Fibroblast of skin of scalp (primary cell): ENCODE data around the gene RNF11.

Experiments used
- DNase-seq: peaks from one replicate; pipeline ENCODE4 v3.0.0-alpha.2; 2013

The RNF11 gene

DNA sequence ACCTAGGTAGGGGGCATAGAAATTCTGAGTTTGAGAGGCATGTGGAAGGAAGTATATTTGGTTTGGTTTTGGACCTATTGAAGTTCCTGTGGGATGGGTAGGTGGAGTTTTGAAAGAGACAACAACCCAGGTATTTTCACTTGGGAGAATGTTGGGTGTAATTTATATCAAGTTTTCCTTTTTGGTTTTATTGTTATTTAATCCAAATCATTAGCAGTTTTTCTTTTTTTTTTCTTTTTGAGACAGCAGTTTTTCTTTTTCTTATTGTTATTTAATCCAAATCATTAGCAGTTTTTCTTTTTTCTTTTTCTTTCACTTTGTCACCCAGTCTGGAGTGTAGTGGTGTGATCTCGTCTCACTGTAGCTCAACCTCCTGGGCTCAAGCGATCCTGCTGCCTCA, 30.1 kb downstream of the RNF11 start:
- no peak for DNase-seq

DNA sequence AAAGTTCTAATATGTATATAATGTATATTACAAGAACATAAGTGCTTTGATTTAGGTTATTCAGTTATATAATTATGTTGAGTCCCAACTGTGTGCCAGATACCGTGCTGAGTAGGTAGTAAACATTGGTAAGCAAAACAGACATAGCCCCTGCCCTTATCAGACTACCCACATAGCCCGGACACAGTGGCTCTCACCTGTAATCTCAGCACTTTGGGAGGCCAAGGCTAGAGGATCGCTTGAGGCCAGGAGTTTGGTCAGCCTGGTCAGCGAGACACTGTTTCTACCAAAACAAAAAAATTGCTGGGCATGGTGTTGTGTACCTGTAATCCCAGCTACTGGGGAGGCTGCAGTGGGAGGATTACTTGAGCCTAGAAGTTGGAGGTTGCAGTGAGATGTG, 30.7 kb downstream of the RNF11 start:
- no peak for DNase-seq

DNA sequence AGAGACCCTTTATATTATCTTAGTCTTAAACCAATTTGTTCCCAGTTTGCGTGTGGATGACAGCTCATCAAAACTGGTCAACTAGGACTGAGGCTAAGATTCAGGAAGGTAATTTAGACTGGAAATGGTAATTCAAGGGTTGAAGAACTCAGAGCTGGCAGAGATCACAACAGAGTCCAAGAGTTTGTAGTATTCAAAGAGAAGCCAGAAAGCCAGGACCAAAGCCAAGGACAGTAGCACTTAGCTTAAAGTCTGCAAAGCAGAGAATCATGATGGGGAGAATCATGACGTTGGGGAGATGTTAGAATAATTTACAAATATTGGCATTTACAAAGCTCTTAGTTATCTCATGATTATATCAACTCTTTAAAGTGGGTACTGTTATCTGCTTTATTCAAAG, 32.6 kb downstream of the RNF11 start:
- peak; percentile 7 for DNase-seq

DNA sequence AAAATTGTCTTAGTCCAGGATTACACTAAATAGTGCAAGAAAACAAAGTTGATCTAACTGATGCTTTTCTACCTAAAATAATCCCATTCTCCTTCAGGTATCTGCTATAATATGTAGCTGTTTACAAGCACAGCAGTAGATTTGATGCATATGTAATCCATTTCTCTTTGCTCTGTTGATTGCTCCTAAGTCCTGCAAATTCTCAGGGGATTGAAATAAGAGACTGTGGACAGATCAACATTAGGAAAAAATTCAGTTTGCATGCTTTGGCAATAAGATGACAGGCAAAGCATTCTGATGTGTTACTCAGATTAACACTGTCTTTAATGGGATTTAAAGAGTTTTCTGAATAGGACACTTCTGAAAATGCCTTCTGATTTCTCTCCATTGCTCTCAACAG, 34.7 kb downstream of the RNF11 start:
- peak; percentile 84 for DNase-seq

DNA sequence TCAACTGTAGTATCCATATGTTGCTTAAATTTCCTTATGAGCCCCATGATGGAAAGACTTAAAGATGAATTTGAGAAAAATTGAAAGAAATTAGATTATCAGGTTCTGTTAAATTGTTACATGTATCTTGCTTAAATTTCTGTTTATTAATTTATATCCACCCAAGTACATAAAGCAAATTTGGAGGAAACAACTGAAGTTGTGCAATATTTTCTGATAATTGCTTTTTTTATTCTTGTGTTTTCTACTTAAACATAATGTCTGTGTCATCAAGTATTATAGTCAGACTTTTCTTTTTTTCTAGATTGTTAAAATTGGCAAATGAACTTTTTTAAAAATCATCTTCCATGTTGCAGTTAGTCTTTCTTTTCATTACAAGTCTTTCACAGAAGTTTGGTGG, 36.8 kb downstream of the RNF11 start:
- no peak for DNase-seq

DNA sequence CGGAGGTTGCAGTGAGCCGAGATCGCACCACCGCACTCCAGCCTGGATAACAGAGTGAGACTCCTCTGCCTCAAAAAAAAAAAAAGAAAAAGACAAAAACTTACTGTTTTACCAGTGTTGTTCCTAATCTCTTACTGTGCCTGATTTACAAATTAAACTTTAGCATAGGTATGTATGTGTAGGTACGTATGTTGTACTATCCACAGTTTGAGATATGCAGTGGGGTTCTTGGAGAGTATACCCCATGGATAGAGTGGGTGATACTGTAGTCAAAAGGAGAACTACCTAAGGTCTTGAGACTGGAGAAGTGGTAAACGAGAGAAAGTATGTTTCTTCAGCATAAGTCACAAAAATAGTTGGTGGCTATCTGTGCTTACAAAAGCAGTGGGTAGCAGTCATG, 38.6 kb downstream of the RNF11 start:
- DNase-seq = no peak

DNA sequence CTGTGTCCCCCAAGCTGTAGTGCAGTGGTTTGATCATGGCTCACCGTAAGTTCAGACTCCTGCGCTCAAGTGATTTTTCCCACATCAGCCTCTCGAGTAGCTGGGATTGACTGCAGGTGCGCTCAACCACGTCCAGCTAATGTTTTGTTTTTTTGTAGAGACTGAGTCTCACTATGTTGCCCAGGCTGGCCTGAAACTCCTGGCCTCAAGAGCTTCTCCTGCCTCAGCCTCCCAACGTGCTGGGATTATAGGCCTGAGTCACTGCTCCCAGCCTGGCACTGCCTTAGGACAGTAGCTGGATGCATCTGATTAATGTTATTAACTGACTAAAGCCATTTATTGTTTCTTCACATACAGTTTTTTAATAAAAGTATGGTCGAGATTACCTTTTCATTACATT, 40.2 kb downstream of the RNF11 start:
- DNase-seq = no peak

DNA sequence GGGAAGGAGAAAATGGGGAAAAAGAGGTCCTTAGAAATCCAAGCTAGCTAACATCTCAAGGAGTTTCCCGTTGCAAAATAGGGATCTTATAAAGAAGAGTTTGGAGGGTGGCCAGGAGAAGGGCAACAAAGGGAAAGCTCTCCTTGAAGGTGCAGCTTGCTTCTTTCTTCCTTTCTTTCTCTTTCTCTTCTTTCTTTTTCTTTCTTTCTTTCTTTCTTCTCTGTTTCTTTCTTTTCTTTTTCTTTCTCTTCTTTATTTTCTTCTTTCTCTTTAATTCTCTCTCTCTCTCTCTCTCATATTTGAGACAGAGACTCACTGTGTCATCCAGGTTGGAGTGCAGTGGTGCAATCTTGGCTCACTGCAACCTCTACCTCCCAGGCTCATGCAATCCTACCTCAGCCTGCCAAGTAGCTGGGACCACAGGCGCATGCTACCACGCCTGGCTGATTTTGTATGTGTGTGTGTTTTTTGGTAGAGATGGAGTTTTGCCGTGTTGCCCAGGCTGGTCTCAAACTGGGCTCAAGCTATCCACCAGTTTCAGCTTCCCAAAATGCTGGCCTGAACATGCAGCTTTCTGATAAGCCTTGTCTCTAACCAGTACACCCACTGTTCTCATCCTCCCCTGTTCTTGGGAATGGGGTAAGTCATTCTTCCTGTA, 44.4 kb downstream of the RNF11 start:
- DNase-seq = no peak

DNA sequence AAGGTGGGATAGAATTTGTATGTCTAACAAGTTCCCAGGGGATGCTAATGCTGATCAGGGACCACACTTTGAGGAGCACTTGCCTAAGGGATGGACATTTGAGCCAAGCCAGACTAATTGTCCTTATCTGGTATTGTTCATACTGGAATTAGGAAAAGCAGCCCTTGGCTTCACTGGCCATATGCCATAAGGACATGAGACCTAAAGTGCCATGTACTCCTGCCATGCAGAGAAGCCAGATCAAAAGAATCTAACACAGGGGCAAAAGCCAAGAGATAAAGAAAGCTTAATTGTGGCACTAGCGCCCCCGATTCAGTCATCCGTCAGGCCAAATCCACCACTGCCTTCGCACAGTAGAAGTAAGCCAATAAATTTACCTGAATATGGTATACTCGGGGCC, 45.7 kb downstream of the RNF11 start:
- no peak for DNase-seq

DNA sequence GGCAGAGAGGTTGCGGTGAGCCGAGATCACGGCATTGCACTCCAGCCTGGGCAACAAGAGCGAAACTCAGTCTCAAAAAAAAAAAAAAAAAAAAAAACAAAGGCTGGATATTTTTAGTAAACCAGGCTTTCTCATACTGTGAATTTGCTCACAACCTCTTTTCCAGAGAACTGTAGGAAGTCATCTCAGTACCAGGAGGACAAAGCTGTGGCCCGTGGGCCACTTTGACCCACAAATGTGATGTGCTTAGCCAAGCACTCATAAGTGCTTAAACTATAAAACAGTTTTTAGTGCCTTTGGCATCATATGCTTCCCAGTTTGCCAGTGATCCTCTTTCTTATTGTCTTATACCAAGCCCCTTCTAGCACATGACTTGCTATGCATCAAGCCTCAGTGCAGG, 46.5 kb downstream of the RNF11 start:
- DNase-seq = no peak

DNA sequence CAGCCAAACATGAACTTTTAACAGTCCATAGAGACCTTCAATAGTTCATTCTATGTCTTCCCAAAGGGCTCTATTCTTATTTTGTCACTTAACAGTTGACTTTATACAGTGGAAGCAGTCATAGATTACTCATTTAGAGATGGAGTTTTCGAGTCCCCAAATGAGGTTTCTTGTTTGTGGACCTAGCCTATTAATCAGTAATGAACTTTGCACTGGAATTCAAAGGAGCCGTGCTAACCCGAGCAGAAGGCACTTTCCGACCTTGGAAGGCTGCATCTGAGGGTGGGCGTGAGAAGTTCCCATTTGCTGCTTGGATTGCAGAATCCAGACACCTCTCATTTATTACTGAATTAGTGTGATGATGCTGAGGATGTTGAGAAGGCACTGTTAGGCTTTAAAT, 47.9 kb downstream of the RNF11 start:
- no peak for DNase-seq

DNA sequence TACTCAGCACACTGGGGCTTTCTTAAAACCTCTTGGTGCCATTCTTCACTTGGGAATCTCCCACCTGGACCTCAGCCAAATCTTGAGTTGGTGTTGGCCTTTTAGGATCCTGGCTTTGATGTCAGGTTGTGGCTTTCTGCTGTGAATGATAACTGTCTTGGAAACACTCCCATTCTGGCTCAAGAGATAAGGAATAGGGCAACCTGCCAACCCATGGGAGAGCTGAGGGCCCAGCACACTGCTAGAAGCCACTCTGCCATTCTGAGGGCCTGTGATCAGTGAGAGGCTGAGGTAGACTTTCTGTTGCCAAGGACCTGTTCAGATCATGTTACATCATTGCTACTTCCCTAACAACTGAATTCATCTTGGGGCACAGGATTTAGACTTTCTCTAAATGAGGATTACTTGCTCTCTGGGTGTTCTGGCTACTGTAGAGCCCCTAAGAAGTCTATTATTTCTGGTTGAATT, 48.4 kb downstream of the RNF11 start:
- no peak for DNase-seq

DNA sequence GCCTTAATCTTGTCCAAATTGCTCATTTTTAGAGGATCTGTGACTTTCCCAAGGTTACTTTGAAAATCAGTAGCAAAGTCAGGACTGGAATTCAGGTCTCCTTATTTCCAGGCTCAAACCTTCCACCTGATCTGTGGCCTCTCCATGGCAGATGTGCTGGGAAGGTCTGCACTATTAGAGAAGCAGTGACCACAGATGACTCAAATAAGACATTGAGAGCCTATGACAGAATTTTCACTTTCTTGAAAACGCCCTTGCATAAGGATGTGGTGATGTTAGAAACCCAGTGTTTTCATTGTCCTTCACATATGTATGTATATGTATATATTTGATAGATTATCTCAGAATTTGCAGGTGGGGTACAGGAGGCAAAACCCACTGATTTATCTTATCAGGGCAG, 49.0 kb downstream of the RNF11 start:
- no peak for DNase-seq

DNA sequence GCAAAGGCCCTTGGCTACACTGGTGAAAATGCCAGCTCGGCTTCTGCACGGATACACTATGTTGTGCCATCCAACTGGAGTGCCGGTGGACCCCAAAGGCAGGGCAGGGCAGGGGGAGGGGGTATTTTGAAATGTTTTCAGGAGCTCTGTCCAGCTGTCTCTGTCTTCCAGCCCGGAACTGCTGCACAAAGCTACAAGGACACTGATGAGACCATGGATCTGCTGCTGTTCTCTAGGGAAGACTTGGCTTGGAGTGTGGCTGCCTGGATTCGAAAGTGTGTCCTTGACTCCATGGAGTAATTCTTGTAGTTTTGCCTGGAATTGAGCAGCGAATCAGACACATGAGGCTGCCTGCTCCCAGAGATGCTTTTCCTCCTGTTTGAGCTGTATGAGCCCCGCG, 51.9 kb downstream of the RNF11 start:
- no peak for DNase-seq

DNA sequence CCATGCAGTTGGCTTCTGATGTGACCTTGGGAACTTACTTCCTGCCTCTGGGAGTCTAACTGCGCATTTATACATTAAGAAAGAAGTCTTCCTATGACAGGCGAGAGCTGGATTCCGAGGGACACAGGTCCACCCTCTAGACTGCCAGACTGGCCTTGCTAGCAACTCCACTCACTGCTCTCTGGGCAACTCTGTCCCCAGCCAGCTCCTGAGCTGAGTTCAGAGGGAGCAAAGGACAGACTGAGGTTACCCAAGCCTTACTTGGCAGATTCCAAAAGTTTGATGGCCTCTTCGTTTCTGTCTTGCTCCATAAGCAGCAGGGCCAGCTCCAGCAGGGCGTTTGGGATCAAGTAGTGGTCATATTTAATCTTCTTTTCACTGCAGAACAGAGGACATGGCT, 52.5 kb downstream of the RNF11 start:
- DNase-seq = no peak

DNA sequence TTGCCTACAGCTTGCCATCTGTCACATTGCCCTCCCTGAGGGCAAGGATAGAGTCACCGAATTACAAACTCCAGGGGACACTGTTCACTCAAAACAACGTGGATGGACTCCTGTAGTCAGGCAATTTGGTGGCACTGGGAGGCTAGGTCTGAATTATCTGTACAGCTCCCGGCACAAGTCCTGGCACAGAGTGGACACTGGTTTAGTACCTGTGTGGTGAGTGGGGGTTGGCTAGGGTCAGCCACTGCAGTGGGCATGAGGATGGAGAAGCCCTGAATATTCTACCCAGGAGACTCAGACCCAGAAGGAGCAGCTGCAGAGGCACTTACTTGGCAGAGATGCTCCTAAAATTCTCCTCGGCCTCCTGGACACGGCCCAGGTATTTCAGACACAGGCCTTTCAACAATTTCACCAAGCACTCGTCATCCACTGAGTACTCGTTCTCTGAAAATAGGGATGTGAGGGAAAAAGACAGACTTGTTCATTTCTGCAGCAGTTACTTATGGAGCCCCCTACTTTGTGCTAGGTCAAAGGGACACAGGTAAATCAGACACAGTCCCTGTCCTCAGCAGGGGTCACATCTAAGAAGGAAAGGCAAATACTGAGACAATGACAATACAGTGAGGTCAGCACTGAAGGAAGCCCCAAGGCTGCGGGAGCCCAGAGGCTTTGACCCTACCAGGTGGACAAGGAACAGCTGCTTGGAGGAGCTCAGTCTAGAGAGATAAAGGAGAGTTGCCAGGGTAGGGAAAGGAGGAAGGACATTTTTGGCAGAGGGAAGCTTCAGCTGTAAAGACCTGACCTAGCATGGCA, 53.8 kb downstream of the RNF11 start:
- DNase-seq = no peak

DNA sequence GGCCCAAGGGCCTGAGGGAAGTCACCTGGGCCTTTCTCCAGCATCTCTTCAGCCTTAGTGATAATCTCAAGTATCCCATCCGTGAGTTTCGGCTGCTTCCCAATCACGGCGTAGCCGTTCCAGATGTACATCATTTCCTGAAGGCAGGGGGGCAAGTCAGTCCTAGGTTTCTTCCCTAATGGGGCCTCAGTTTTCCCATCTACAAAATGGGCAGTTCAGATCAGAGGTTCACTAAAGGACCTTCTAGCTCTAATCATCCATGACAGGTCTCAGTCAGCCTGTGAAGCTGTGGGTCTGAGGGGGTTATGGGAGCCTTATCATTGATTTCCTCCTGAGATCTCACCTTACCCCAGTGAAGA, 54.4 kb downstream of the RNF11 start:
- DNase-seq = no peak

DNA sequence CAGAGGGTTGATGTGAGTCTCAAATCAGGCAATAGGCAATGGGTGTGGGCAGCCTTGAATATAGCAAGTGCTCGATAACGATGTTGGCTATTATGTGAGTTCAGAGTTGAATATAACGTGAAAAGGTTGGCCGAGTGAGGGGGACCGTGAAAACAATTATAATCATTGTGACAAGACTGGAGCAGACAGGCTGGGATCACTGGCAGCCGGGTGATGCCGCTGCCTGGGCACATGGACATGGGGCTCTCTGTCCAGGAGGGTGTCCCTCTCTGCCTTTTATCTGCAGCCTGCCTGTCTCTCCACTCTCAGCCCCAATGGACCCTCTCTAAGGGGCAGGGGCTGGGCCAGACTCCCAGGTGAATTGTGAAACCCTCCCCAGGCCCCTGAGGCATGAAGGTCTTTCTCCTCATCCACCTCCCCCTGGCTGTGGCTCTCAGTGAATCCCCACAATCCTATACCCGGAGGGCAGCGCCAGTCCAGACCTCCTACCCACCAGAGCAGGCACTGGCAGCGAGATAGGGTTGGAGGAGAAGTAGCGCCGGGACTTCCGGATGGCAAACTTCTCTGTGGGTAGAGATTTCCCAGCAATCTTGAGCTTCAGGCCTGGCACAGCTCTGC, 57.9 kb downstream of the RNF11 start:
- DNase-seq = no peak

DNA sequence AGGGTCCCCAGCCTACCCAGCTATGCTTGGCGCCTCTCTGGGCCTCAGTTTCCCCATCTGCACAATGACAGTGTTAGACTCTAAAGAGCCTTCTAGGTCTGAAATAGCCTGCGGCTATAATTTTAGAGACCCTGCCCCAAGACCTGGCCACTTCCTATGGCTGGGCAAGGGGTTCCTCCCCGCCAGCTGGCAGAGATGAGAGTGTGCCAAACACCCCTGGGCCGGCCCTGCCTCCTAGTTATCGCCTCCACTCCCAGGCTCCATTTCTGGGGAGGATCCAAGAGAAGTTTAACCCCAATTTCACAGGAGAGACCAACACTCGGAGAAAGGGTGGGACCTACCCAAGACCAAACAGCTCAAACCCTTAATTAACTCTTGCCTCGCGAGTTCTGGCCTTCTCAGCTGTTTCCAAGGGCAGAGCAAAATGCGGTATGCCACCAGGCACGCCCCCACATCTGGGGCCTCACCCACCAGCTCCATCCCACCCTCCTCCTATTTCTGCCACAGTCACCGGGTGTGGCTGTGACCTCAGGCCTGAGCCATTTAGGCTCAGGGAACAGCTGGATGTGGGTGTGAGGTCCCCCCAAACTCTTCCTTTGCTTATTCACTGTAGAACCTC, 58.6 kb downstream of the RNF11 start:
- DNase-seq = no peak

DNA sequence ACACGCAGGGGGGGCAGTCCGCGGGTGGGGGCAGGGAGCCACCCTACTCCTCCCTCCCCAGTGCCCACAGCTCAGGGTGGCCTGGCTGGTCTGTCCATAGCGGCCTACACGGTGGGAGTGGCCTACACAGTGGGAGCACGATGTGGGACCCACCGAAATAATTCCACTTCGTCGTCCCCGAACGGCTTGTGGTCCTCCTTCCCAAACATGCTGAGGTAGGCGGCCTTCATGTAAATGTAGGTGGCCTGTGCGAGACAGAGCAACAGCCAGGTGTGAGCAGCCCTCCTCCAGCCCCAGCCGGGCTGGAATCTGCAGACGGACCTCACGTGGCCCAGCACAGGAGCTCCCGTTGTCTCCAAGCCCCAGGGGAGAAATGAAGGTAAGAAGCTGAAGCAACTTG, 59.9 kb downstream of the RNF11 start:
- no peak for DNase-seq

DNA sequence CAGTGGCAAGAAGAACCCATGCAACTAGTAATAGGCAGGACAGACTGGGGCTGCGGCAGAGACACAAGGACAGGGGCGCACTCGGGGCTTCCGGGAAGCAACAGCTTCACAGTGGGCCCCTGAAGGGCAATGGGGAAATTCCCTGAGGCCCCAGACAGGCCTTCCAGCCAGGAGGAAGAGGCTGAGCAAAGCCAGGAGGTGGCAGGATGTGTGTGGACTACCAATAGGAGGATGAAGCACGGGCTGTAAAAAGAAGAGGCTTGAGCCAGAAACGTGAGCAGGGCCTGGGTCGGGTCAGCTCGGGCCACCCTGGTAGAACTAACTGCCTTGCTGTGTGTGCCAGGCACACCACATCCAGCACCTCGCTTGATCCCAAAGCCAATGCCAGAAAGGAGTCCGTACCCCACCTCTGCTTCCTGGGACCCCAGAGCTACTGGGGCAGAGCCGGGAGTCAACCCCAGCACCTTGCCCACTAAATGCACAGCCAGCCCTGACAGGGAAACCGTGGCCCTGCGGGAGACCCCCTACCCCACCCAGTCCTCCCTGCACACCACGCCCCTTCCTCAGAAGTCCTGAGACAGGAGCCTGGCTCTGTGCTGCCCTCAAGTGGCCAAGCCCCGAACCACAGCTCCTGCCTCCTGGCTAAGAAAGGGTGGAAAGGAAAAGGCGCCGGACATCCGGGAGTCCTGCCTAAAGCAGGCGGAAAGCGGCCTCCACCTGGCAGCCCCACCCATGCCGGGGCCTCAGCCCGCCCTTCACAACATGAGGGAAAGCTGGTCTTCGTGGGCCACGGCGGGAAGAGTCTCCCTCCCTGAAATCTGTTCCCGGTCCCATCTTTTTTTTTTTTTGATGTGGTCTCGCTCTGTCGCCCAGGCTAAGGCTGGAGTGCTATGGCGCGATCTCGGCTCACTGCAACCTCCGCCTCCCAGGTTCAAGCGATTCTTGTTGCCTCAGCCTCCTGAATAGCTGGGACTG, 60.6 kb downstream of the RNF11 start:
- peak; percentile 79 for DNase-seq
